ENCODE measurements around the gene TBC1D22A.

Gene TBC1D22A

DNA sequence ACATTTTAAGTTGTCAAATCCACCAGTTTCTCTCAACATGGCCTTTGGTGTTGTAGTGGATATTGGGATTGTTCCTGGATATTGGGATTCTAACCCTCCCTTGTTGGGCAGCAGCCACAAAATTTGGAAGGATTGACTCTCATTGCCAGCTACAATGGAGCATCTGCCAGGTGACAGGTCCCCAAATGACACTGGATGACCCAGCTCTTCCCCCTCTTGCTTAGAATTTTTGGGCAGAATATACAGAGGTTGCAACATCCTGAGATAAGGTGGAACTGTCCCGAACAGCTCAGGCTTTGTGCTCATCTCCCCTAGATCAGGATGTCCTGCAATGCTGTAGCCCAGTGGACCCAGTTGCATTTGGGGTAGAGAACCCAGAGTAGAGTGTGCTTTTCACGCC lies 5.3 kb upstream of the TBC1D22A start:
- no peak overlapping the region for H3K27ac Mint-ChIP-seq
- H3K9me3 Mint-ChIP-seq, result peaks cover 4% of the 10 kb centered on the region
- H3K36me3 Mint-ChIP-seq (ENCODE audit: low read depth), result peaks cover 18% of the 10 kb centered on the region
- no peak overlapping the region for H3K4me3 Mint-ChIP-seq
- TF ChIP-seq, protein P1, sequence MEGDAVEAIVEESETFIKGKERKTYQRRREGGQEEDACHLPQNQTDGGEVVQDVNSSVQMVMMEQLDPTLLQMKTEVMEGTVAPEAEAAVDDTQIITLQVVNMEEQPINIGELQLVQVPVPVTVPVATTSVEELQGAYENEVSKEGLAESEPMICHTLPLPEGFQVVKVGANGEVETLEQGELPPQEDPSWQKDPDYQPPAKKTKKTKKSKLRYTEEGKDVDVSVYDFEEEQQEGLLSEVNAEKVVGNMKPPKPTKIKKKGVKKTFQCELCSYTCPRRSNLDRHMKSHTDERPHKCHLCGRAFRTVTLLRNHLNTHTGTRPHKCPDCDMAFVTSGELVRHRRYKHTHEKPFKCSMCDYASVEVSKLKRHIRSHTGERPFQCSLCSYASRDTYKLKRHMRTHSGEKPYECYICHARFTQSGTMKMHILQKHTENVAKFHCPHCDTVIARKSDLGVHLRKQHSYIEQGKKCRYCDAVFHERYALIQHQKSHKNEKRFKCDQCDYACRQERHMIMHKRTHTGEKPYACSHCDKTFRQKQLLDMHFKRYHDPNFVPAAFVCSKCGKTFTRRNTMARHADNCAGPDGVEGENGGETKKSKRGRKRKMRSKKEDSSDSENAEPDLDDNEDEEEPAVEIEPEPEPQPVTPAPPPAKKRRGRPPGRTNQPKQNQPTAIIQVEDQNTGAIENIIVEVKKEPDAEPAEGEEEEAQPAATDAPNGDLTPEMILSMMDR (IDR thresholded peaks at IDR 0.05; ENCODE audit: unreplicated experiment in 3 of 3), result no peak
- peaks cover 25% of the 10 kb centered on the region for H3K4me1 Mint-ChIP-seq
- H3K27me3 Mint-ChIP-seq (ENCODE audit: low read depth), result no peaks in the 10 kb centered on the region

DNA sequence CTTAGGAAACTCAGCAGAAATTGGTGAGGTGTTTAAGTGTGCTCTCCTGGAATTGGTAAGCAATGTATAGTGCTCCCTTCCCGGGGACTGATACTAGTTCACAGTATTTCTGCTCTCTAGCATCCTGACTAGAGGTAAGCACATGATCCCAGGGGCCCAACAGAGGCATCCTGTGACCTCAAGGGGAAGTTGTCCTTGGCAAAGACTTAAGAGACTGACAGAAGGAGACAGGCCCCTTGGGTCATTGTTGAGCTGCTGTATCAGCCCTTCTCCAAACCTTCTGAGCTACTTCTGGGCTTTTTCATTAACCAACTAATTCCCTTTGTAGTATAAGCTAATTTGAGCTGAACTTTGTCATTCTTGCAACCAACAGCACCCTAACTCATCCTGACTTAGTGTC lies 4.3 kb upstream of the TBC1D22A start:
- H3K9me3 Mint-ChIP-seq, result peaks cover 4% of the 10 kb centered on the region
- TF ChIP-seq, protein P1 (IDR thresholded peaks at IDR 0.05; ENCODE audit: unreplicated experiment in 3 of 3), result no peak
- H3K4me3 Mint-ChIP-seq, result peak overlapping the region in 1 of 3 experiments; percentile 34
- peaks cover 18% of the 10 kb centered on the region for H3K36me3 Mint-ChIP-seq (ENCODE audit: low read depth)
- no peaks in the 10 kb centered on the region for H3K27me3 Mint-ChIP-seq (ENCODE audit: low read depth)
- peak overlapping the region in 1 of 3 experiments; percentile 93 for H3K27ac Mint-ChIP-seq
- H3K4me1 Mint-ChIP-seq, result peaks cover 31% of the 10 kb centered on the region

DNA sequence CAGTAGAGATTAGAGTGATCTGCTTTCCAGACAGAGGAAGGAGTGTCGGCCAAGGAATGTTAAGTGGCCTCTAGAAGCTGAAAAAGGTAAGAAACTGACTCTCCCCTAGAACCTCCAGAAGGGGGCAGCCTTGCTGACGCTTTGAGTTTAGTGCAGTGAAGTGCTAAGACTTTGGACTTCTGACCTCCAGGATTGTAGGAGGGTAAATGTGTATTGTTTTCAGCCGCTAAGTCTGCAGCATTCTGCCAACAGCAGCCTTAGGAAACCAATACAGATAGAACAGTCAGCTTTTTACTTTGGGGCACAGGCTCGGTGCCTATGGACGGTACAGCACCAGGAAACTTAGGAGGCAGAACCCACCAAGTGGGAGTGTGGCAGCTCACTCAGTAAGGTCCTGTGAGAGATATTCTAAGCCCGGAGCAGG lies 3.6 kb upstream of the TBC1D22A start:
- TF ChIP-seq, protein P1 (IDR thresholded peaks at IDR 0.05; ENCODE audit: unreplicated experiment in 3 of 3), result peak; percentile 62 to 69 (median 63)
- Mint-ChIP-seq H3K27me3 (ENCODE audit: low read depth) (no peaks in the 10 kb centered on the region), H3K36me3 (ENCODE audit: low read depth) (peaks cover 18% of the 10 kb centered on the region), H3K27ac (peak overlapping the region; percentile 80 to 93 (median 87)), H3K9me3 (peaks cover 4% of the 10 kb centered on the region), H3K4me1 (peaks cover 36% of the 10 kb centered on the region), H3K4me3 (peak overlapping the region; percentile 67 to 78 (median 69))

DNA sequence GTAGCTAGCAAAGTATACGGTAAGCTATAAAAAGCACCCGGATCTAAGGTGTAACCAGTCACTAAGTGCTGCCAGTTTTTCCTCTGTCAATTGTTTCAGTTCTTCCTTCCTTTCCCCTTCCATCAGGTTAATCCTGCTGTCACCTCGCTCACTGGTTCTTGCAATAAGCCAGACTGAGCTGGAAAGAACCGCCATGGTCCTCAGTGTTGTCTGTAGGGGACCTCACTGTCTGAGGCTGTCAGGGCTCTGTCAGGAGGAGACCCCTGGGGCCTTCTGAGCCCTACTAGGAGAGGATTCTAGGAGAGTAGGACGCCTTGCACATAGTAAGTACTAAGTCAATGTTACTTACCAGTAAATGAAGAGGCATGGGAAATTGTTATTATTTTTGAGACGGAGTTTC lies 1.4 kb upstream of the TBC1D22A start:
- TF ChIP-seq, protein P1 (IDR thresholded peaks at IDR 0.05; ENCODE audit: unreplicated experiment in 3 of 3), result no peak
- Mint-ChIP-seq H3K9me3 (peaks cover 4% of the 10 kb centered on the region), H3K27me3 (ENCODE audit: low read depth) (no peaks in the 10 kb centered on the region), H3K4me3 (peak overlapping the region; percentile 93 to 100 (median 98)), H3K4me1 (peaks cover 38% of the 10 kb centered on the region), H3K27ac (peak overlapping the region; percentile 96 to 97 (median 97)), H3K36me3 (ENCODE audit: low read depth) (peaks cover 15% of the 10 kb centered on the region)

DNA sequence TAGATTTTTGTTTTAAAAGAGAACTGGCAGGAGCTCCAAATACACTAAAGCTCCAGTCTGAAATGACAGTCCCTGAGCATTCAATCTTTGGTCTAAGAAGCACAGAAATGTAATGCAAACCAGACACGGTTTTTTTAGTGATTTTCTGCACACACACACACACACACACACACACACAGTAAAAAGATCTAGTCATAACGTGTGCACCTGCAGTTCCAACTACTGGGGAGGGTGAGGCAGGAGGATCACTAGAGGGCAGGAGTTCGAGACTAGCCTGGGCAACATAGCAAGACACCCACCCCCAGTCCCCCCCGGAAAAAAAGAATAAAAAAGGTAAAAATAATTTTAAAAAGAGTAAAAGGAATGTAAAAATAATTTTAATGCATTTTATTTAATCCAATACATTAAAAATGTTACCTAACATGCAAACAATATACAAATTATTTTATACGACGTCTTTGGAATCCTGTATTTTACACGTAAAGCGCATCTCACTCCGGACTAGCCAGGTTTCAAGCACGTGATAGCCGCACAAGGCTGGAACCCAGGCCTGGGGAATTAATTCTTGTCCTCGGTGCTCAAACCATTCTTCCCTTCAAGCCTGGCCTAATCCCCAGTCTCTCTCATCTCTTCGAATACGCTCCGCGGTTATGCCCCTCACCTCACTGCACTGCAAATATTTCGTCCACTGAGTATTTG lies 762 bp upstream of the TBC1D22A start:
- Mint-ChIP-seq H3K27me3 (ENCODE audit: low read depth) (no peaks in the 10 kb centered on the region), H3K4me3 (peak overlapping the region; percentile 97 to 100 (median 98)), H3K36me3 (ENCODE audit: low read depth) (peaks cover 9% of the 10 kb centered on the region), H3K9me3 (no peaks in the 10 kb centered on the region), H3K27ac (peak overlapping the region; percentile 96 to 97 (median 97)), H3K4me1 (peaks cover 38% of the 10 kb centered on the region)
- TF ChIP-seq, protein P1 (IDR thresholded peaks at IDR 0.05; ENCODE audit: unreplicated experiment in 3 of 3), result no peak
